HepG2 (cell line): ENCODE data around the gene GLI3. TPM values are rescaled to one million over a fixed set of nuclear protein-coding genes. Genes with fewer than 3 reads are reported as not detected.

Experiments
- ATAC-seq: fragments of 200-7000 bp; cut with Tn5 transposase; 3 replicates; pipeline ENCODE4 v1.9.1; 2020; ENCODE audit warnings: mild to moderate bottlenecking, moderate library complexity
- BruUV-seq: library from RNA; stranded (reverse); fragments of 400-500 nt; replicated peaks from 2 replicates; lab custom pipeline; 2021; lab: Mats Ljungman, UMichigan
- CTCF ChIA-PET: fragments of 300-600 bp; formaldehyde crosslinking; extraction: SDS; loops from one replicate; lab custom pipeline; 2021; ENCODE audit warnings: low total read pairs, inconsistent platforms, low intra/inter-chr PET ratio; lab: Yijun Ruan, JAX
- POLR2A ChIA-PET: fragments of 350-600 bp; sonication (Branson Sonifier 250); formaldehyde crosslinking; loops from one replicate; lab custom pipeline; 2020; ENCODE audit warnings: antibody characterized with exemption, inconsistent platforms; lab: Yijun Ruan, JAX
- DNase-seq: peaks from one replicate; pipeline ENCODE4 v3.0.0-alpha.2; 2015; ENCODE audit warnings: low spot score
- FAIRE-seq: peaks from 3 replicates; lab custom pipeline; 2011; peaks lifted over from hg19 to GRCh38; lab: Jason Lieb, UNC
- H2AFZ ChIP-seq: one replicate; pipeline ENCODE4 v1.6.1; 2011; ENCODE audit warnings: low read length, inconsistent platforms
- H3K27ac ChIP-seq: fragments of 300-600 bp; 3 replicates; pipeline ENCODE4 v1.8.0; 2011; ENCODE audit warnings: mixed run types, mild to moderate bottlenecking, mixed read lengths, low read length, inconsistent platforms; ENCODE audit not compliant: insufficient read depth; ENCODE audit errors: extremely low read length
- H3K27me3 ChIP-seq, 2 experiments: fragments of 200-600 bp in 1 of 2; 2 replicates in 1 of 2; 3 replicates in 1 of 2; pipeline versions ENCODE4 v1.6.0 to v1.8.0; 2011; ENCODE audit warnings: low read length in 2 of 2, mild to moderate bottlenecking in 2 of 2, moderate library complexity in 2 of 2, inconsistent platforms in 1 of 2; ENCODE audit not compliant: insufficient read depth in 2 of 2, control insufficient read depth in 1 of 2
- H3K36me3 ChIP-seq, 2 experiments: fragments of 200-600 bp in 1 of 2; replicated peaks in 1 of 2; 2 replicates in 1 of 2; 3 replicates in 1 of 2; pipeline versions ENCODE4 v1.5.1 to v1.8.0; 2011; ENCODE audit warnings: low read length in 2 of 2, inconsistent platforms in 1 of 2; ENCODE audit not compliant: insufficient read depth in 2 of 2, control insufficient read depth in 1 of 2
- H3K4me1 ChIP-seq: 2 replicates; pipeline ENCODE4 v1.5.1; 2012; ENCODE audit warnings: low read length, inconsistent platforms; ENCODE audit not compliant: insufficient read depth
- H3K4me2 ChIP-seq: 2 replicates; pipeline ENCODE4 v1.6.0; 2011; ENCODE audit warnings: low read depth, low read length, inconsistent platforms
- H3K4me3 ChIP-seq, 3 experiments: fragments of 200-600 bp in 1 of 3; sonication (generic), shearing (Covaris generic) in 1 of 3; replicated peaks in 1 of 3; 2 replicates each; pipeline ENCODE4 v1.5.1; 2011 to 2016; ENCODE audit warnings: low read length in 3 of 3, inconsistent platforms in 2 of 3, low read depth in 2 of 3, mild to moderate bottlenecking in 2 of 3, control low read depth in 1 of 3, mixed read lengths in 1 of 3; ENCODE audit not compliant: insufficient read depth in 1 of 3
- H3K79me2 ChIP-seq: one replicate; pipeline ENCODE4 v1.6.1; 2011; ENCODE audit warnings: low read length, inconsistent platforms; ENCODE audit not compliant: insufficient read depth
- H3K9ac ChIP-seq: 2 replicates; pipeline ENCODE4 v1.6.0; 2011; ENCODE audit warnings: mild to moderate bottlenecking, low read depth, low read length, inconsistent platforms; ENCODE audit not compliant: insufficient read depth
- H3K9me3 ChIP-seq: 2 replicates; pipeline ENCODE4 v1.5.1; 2012; ENCODE audit warnings: mild to moderate bottlenecking, low read length
- H4K20me1 ChIP-seq: 2 replicates; pipeline ENCODE4 v1.6.0; 2011; ENCODE audit warnings: inconsistent platforms, mild to moderate bottlenecking, low read length, moderate library complexity; ENCODE audit not compliant: insufficient read depth
- HMGA1 ChIP-seq: sonication (generic); formaldehyde crosslinking; conservative IDR thresholded peaks from 2 replicates; pipeline ENCODE4 v1.4.0; 2020; ENCODE audit warnings: missing genetic modification reagents
- SOX5 ChIP-seq: IDR thresholded peaks from 2 replicates; pipeline ENCODE4 v1.6.1; 2016; ENCODE audit warnings: borderline replicate concordance
- XRCC5 ChIP-seq: fragments of 200-400 bp; formaldehyde crosslinking; optimal IDR thresholded peaks from 2 replicates; pipeline ENCODE3; 2017; ENCODE audit warnings: mild to moderate bottlenecking, low read length
- ZNF33B ChIP-seq: sonication (generic); formaldehyde crosslinking; IDR thresholded peaks from 2 replicates; pipeline ENCODE4 v1.5.1; 2020; ENCODE audit warnings: mild to moderate bottlenecking, missing genetic modification reagents
- ZSCAN20 ChIP-seq: sonication (generic); formaldehyde crosslinking; IDR thresholded peaks from 2 replicates; pipeline ENCODE4 v1.4.0; 2020; ENCODE audit warnings: missing genetic modification reagents, mild to moderate bottlenecking, borderline replicate concordance
- WGBS: methylation state at CpG from one replicate; pipeline ENCODE4 v1.1.6; 2017; ENCODE audit warnings: low lambda C conversion rate; 5-methylcytosine and 5-hydroxymethylcytosine counted together
- in situ Hi-C: cut with HindIII; loops from 2 replicates; pipeline ENCODE4 v1.10.0; 2017; ENCODE audit warnings: low pct_unique_long_range_greater_than_20kb; ENCODE audit not compliant: extremely low pct_ligation_motif_present
- intact Hi-C: fragments of 100-400 bp; cut with micrococcal nuclease; formaldehyde crosslinking; loops from one replicate; pipeline ENCODE4 v1.10.0; 2022; ENCODE audit not compliant: unreplicated experiment
- polyA plus RNA-seq, 8 experiments: library from polyadenylated mRNA; depleted of rRNA in 3 of 8; stranded (reverse) in 7 of 8; unstranded in 1 of 8; fragments of >200 nt; fragmentation: Illumina TruSeq in 4 of 8; extraction: Trizol in 4 of 8; gene quantifications; 2 replicates each; pipeline versions ENCODE4 v1.2.1 to v1.2.3, GENCODE V29; 2011 to 2016; ENCODE audit warnings: low read depth in 4 of 8, missing spikeins in 1 of 8, mixed read lengths in 1 of 8; ENCODE audit not compliant: insufficient read depth in 1 of 8
- total RNA-seq, 5 experiments: library from RNA; depleted of rRNA; stranded (reverse); fragments of >200 nt; fragmentation: Illumina TruSeq; extraction: Trizol; gene quantifications; 2 replicates each; pipeline ENCODE4 v1.2.3, GENCODE V29; 2016; ENCODE audit warnings: low read depth in 1 of 5
- TF ChIP-seq, protein P1 (sequence below): IDR thresholded peaks from 2 replicates; pipeline ENCODE4 v1.6.1; 2016; ENCODE audit warnings: mild to moderate bottlenecking, missing biosample characterization, missing genetic modification reagents

The GLI3 gene
- total and polyA plus RNA-seq, 2 of the 13 experiments (the other 11 are each of a cell fraction or from before 2014, with no cell fraction given), result not detected

DNA sequence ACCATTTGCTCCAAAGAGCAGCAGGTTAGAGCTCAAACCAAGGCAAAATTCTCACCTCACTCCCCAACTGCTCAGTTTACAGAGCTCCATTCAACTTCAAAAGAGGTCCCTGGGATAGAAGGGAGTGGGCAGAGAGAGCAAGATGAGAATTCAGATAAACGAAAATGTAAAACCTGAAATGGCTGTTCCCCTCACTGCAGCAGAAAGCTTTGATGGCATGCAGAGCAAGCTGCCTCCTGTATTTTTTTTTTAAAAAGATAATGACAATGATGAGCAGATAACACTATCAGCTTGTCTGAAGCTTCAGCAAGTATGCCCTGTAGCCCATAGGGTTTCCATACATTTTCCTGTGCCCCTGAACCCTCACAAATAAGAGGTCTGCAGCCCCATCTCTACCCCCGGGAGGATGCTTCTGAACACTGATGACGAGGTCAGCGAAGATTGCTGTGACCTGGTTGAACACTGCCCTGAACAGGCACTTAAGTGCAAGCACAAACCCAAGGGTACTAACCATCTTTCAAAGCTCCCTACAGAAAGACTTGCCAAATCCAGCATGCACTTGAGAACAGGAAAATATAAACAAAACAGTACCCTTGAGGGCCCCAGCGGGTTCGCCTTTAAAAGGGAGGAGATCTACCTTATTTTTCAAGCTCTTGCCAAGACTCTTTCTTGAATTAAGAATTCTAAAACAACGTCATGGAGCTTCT is 81.3 kb downstream of the GLI3 start (continued):
- TF ChIP-seq, protein P1, sequence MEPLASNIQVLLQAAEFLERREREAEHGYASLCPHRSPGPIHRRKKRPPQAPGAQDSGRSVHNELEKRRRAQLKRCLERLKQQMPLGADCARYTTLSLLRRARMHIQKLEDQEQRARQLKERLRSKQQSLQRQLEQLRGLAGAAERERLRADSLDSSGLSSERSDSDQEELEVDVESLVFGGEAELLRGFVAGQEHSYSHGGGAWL (CRISPR knock-in tag), result no peak
- no peak for TF ChIP-seq XRCC5
- no peak for TF ChIP-seq ZSCAN20 (CRISPR knock-in tag)
- TF ChIP-seq SOX5 (CRISPR knock-in tag), result no peak

DNA sequence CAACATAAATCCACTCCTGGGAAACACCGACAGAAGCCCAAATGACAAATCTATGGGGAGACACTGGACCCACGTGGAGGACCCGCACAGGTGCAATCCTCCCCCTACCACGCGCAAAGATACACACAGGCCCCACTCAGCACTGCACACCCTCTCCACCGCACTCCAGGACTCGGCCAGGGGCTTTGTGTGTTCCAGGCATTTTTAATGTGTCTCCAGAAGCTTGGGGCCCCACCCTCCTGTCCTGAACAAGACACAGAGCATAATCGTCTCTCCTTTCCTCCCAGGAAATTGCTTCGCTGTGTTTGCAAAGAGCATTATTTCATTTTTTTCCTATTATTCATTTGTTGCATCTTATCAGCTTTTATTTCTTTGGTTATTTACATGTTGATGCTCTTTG is 82.8 kb downstream of the GLI3 start:
- Histone ChIP-seq H3K4me2 (no peak overlapping the region), H3K36me3 (no peaks in the 10 kb centered on the region), H3K27ac (no peak overlapping the region), H3K9me3 (no peaks in the 10 kb centered on the region), H2AFZ (no peak overlapping the region), H3K9ac (no peak overlapping the region), H3K79me2 (no peaks in the 10 kb centered on the region), H3K4me3 (no peak overlapping the region), H4K20me1 (no peaks in the 10 kb centered on the region), H3K4me1 (peaks cover 7% of the 10 kb centered on the region), H3K27me3 (peaks cover 0 to 2% of the 10 kb centered on the region in 2 experiments; a peak in 1 of 5 replicates)
- WGBS, result 53% methylated on average over 9 of the region's 9 CpGs
- in situ Hi-C loops, result no loop called here
- FAIRE-seq, result no peak
- intact Hi-C loops, result no loop called here
- DNase-seq, result no peak
- TF ChIP-seq HMGA1 (no peak), ZNF33B (no peak)
- no TSS peak for BruUV-seq
- ChIA-PET POLR2A (no interaction called here), CTCF (no interaction called here)
- ATAC-seq, result no peak
